RWPE2 (cell line): ENCODE results near the gene AKAP5.
A peak's percentile ranks its signal among the peaks of the same experiment; 100 is the strongest.

ENCODE experiments used
- ATAC-seq: fragments of 200-7000 bp; cut with Tn5 transposase; 3 replicates; pipeline ENCODE4 v1.9.1; 2021; ENCODE audit warnings: low read depth
- DNase-seq: peaks from one replicate; pipeline ENCODE4 v3.0.0-alpha.2; 2020; ENCODE audit warnings: low spot score
- H3K27ac ChIP-seq: fragments of 450-650 bp; 2 replicates; pipeline ENCODE4 v1.5.1; 2017; ENCODE audit warnings: mild to moderate bottlenecking; ENCODE audit not compliant: poor library complexity, severe bottlenecking
- H3K27me3 ChIP-seq: fragments of 250-450 bp; sonication (Bioruptor Pico); 2 replicates; pipeline ENCODE4 v1.5.1; 2021; ENCODE audit warnings: mild to moderate bottlenecking, moderate library complexity; ENCODE audit not compliant: insufficient read depth, poor library complexity, severe bottlenecking
- H3K36me3 ChIP-seq: fragments of 250-450 bp; sonication (Bioruptor Pico); 2 replicates; pipeline ENCODE4 v1.5.1; 2020; ENCODE audit warnings: low read depth, mild to moderate bottlenecking, moderate library complexity
- H3K4me1 ChIP-seq: fragments of 250-450 bp; sonication (Bioruptor Pico); 2 replicates; pipeline ENCODE4 v1.5.1; 2021; ENCODE audit warnings: mild to moderate bottlenecking, moderate library complexity; ENCODE audit not compliant: insufficient read depth, poor library complexity, severe bottlenecking
- H3K4me3 ChIP-seq: fragments of 250-450 bp; sonication (Bioruptor Pico); 2 replicates; pipeline ENCODE4 v1.5.1; 2021; ENCODE audit warnings: mild to moderate bottlenecking, moderate library complexity; ENCODE audit not compliant: severe bottlenecking
- H3K9me3 ChIP-seq: fragments of 250-450 bp; sonication (Bioruptor Pico); 2 replicates; pipeline ENCODE4 v1.5.1; 2021; ENCODE audit warnings: mild to moderate bottlenecking, moderate library complexity; ENCODE audit not compliant: severe bottlenecking
- CTCF ChIP-seq: fragments of 450-650 bp; IDR thresholded peaks from one replicate; pipeline ENCODE4 v1.5.1; 2017; ENCODE audit warnings: mild to moderate bottlenecking, moderate library complexity; ENCODE audit not compliant: poor library complexity, severe bottlenecking

Gene AKAP5

GRCh38 chr14:64434528-64434927 is 30.8 kb upstream of the AKAP5 start:
- ATAC-seq, result no peak
- no peak for DNase-seq
- Histone ChIP-seq H3K9me3 (no peaks in the 10 kb centered on the region), H3K27me3 (no peaks in the 10 kb centered on the region), H3K4me1 (peaks cover 6% of the 10 kb centered on the region), H3K27ac (no peak overlapping the region), H3K4me3 (no peak overlapping the region), H3K36me3 (peaks cover 94% of the 10 kb centered on the region)
- TF ChIP-seq CTCF, result no peak

DNA sequence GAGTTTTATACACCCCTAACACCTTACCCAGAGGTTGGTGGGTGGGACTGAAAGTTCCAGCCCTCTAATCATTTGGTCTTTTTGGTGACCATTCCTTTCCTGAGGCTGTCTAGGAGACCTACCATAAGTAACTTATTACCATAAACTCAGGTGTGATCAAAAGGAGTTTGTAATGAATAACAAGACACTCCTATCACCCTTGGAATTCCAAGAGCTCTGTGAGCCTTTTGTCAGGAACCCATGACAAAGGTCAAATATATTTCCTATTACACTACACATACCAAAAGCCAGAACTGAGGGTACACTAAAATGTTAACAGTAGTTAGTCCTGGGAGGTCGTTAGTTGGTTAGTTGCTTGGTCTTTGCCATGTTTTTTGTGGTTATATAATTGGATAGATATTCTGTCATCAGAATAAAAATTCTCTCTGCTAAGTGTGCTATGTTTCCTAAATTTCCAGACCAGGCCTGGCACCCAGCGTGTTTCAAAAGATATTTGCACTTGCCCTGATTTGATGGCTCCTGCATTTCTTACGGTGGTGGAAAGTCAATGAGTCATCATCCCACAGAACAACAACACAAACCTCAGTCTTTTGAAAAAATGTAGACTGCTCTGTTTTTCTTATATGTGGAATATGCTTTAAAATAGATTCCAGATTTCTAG is 27.0 kb upstream of the AKAP5 start:
- H3K27me3 ChIP-seq, result no peaks in the 10 kb centered on the region
- no peak for TF ChIP-seq CTCF
- H3K27ac ChIP-seq, result no peak overlapping the region
- H3K9me3 ChIP-seq, result no peaks in the 10 kb centered on the region
- no peak for DNase-seq
- H3K36me3 ChIP-seq, result peaks cover 94% of the 10 kb centered on the region
- H3K4me3 ChIP-seq, result no peak overlapping the region
- peaks cover 6% of the 10 kb centered on the region for H3K4me1 ChIP-seq
- peak; percentile 51; the same call in 1 of the 3 replicates for ATAC-seq

- H3K27ac ChIP-seq, result no peak overlapping the region
- H3K4me1 ChIP-seq, result peaks cover 6% of the 10 kb centered on the region
- no peaks in the 10 kb centered on the region for H3K27me3 ChIP-seq
- peaks cover 94% of the 10 kb centered on the region for H3K36me3 ChIP-seq
- no peak for DNase-seq
- no peaks in the 10 kb centered on the region for H3K9me3 ChIP-seq
- H3K4me3 ChIP-seq, result no peak overlapping the region
- no peak for TF ChIP-seq CTCF
- no peak for ATAC-seq
Observed at GRCh38 chr14:64439141-64439540, 26.2 kb upstream of the AKAP5 start.

DNA sequence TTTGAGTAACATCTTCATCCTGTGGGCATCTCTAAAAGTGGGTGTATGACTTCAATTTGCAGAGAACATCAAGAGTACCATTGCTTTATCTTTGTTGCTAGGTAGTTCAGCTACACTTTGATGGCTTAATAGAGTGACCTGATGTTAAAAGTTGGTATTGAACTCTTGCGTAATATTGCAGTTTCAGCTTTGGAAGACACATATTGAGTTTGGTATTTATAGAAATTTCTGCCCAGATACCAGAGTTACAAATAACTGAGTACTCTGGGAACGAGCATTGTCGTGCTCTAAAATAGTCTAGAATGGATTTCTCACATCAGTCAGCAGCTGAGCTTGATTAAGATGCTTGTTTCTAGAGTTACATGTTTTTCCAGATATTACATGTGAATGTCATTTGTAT is 24.8 kb upstream of the AKAP5 start:
- ATAC-seq (no peak), DNase-seq (no peak)
- Histone ChIP-seq H3K27ac (no peak overlapping the region), H3K27me3 (no peaks in the 10 kb centered on the region), H3K4me3 (no peak overlapping the region), H3K36me3 (peaks cover 98% of the 10 kb centered on the region), H3K9me3 (no peaks in the 10 kb centered on the region), H3K4me1 (peaks cover 6% of the 10 kb centered on the region)
- no peak for TF ChIP-seq CTCF

- Histone ChIP-seq H3K4me1 (peaks cover 6% of the 10 kb centered on the region), H3K27me3 (no peaks in the 10 kb centered on the region), H3K4me3 (no peak overlapping the region), H3K36me3 (peaks cover 94% of the 10 kb centered on the region), H3K27ac (no peak overlapping the region), H3K9me3 (no peaks in the 10 kb centered on the region)
- TF ChIP-seq CTCF, result no peak
- no peak for ATAC-seq
- DNase-seq, result no peak
Observed at GRCh38 chr14:64442300-64442988, 22.9 kb upstream of the AKAP5 start.
